Measurements from ENCODE around the gene EPHX1. TPM values are rescaled to one million over a fixed set of nuclear protein-coding genes. Genes with fewer than 3 reads are reported as not detected.

The EPHX1 gene
- total and polyA plus RNA-seq, 2 donors from 2014 or later, result 78.6 to 178 TPM

DNA sequence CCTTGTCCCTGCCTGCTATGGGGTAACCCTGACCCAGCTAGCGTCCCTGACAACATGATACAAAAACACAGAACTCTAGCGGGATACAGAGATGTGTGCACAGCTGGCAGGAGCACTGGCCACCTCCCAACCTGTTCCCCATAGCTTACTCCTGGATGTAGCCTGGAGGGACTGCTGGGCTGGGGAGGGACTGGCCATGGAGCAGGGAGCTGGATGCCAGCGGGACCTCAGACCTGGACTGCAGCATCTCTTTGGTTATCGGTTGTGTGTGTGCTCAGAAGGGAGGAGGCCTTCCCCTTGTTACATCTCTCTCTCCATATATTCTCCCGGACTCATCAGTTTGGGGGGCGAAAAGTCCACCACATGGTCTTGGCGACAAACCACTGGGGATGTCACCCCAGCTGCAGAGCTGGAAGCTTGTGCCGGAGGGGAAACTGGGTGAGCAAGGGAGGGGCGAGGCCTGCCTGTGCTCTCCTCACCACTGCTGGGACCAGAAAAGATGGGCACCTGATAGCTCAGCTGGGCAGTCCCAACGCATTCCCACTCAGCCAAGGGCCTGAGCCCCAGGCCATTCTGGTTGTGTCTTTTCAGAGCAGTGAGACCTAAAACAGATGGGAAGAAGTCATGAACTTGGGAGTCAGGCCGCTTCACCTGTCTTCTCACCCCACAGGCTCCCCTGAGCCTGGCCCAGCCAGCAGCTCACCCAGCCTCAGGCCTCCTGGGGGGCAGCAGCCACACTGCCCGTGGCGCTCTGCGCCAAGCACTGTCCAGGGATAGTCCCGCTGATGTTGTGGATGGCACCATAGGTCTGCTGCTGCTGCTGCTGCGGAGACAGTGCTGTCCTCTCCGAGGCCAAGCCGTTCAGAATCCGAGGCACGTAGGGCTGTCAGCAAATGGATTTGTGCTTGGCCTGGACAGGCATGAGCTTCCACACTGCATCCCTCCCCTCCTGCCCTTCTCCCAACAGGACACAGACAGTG, 36.7 kb downstream of the EPHX1 start:
- Histone ChIP-seq H3K27ac (ENCODE audit: low read depth in 2 of 2, low read length in 2 of 2) (no peak overlapping the region), H3K9me3 (ENCODE audit: control insufficient read depth in 2 of 3, insufficient read depth in 1 of 3, low read length in 3 of 3) (no peaks in the 10 kb centered on the region), H3K4me1 (ENCODE audit: control insufficient read depth in 2 of 3, insufficient read depth in 2 of 3, low read depth in 1 of 3, low read length in 3 of 3) (no peaks in the 10 kb centered on the region)

DNA sequence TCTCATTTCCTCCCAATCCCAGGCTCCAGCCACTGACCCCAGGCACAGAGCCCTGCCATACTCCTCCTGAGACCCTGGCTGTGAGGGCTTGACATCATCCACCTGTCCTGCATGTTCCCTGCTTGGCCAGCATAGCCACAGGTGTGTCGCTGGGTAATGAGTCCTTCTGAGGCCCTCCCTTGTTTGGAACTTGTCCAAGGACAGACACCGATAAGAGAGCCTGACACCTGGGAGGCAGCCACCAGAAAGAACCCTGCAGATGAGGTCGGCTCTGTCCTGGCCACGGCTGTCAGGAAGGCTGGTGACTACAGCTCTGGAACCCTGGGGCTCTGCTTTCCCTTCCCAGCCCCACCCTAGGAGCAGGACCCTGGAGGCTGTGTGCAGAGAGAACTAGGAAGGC, 37.7 kb downstream of the EPHX1 start:
- TF ChIP-seq, protein P1, sequence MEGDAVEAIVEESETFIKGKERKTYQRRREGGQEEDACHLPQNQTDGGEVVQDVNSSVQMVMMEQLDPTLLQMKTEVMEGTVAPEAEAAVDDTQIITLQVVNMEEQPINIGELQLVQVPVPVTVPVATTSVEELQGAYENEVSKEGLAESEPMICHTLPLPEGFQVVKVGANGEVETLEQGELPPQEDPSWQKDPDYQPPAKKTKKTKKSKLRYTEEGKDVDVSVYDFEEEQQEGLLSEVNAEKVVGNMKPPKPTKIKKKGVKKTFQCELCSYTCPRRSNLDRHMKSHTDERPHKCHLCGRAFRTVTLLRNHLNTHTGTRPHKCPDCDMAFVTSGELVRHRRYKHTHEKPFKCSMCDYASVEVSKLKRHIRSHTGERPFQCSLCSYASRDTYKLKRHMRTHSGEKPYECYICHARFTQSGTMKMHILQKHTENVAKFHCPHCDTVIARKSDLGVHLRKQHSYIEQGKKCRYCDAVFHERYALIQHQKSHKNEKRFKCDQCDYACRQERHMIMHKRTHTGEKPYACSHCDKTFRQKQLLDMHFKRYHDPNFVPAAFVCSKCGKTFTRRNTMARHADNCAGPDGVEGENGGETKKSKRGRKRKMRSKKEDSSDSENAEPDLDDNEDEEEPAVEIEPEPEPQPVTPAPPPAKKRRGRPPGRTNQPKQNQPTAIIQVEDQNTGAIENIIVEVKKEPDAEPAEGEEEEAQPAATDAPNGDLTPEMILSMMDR (IDR thresholded peaks at IDR 0.05; ENCODE audit: borderline replicate concordance, extremely low read depth, insufficient read depth), result no peak
- Histone ChIP-seq H3K27me3 (ENCODE audit: control insufficient read depth, insufficient read depth, low read length) (no peaks in the 10 kb centered on the region), H3K4me1 (ENCODE audit: control insufficient read depth in 2 of 3, insufficient read depth in 2 of 3, low read depth in 1 of 3, low read length in 3 of 3) (peaks cover 0 to 3% (median 0%) of the 10 kb centered on the region in 3 donors), H3K9me3 (ENCODE audit: control insufficient read depth in 2 of 3, insufficient read depth in 1 of 3, low read length in 3 of 3) (no peaks in the 10 kb centered on the region), H3K4me3 (ENCODE audit: low read length in 3 of 3) (no peak overlapping the region), H3K9ac (ENCODE audit: low read length in 3 of 3) (no peak overlapping the region), H3K36me3 (ENCODE audit: control insufficient read depth in 2 of 3, insufficient read depth in 3 of 3, low read length in 3 of 3) (peaks cover 2 to 39% (median 11%) of the 10 kb centered on the region in 3 donors), H3K27ac (ENCODE audit: low read depth in 2 of 2, low read length in 2 of 2) (no peak overlapping the region)
- DNase-seq, result peak in 1 of 5 donors; percentile 30
- intact Hi-C loops (cut with DNase I), result no loop called here
- FAIRE-seq, result no peak

More for the DNA sequence above, 36.7 kb downstream of the EPHX1 start:
- DNase-seq, result peak in 1 of 5 donors; percentile 46
- H3K36me3 ChIP-seq (ENCODE audit: control insufficient read depth in 2 of 3, insufficient read depth in 3 of 3, low read length in 3 of 3), result peaks cover 0 to 33% (median 8%) of the 10 kb centered on the region in 3 donors
- H3K4me3 ChIP-seq (ENCODE audit: low read length in 3 of 3), result no peak overlapping the region
- TF ChIP-seq, protein P1 (IDR thresholded peaks at IDR 0.05; ENCODE audit: borderline replicate concordance, extremely low read depth, insufficient read depth), result no peak
- intact Hi-C loops (cut with DNase I), result no loop called here
- no peak for FAIRE-seq
- H3K27me3 ChIP-seq (ENCODE audit: control insufficient read depth, insufficient read depth, low read length), result no peaks in the 10 kb centered on the region
- H3K9ac ChIP-seq (ENCODE audit: low read length in 3 of 3), result no peak overlapping the region

DNA sequence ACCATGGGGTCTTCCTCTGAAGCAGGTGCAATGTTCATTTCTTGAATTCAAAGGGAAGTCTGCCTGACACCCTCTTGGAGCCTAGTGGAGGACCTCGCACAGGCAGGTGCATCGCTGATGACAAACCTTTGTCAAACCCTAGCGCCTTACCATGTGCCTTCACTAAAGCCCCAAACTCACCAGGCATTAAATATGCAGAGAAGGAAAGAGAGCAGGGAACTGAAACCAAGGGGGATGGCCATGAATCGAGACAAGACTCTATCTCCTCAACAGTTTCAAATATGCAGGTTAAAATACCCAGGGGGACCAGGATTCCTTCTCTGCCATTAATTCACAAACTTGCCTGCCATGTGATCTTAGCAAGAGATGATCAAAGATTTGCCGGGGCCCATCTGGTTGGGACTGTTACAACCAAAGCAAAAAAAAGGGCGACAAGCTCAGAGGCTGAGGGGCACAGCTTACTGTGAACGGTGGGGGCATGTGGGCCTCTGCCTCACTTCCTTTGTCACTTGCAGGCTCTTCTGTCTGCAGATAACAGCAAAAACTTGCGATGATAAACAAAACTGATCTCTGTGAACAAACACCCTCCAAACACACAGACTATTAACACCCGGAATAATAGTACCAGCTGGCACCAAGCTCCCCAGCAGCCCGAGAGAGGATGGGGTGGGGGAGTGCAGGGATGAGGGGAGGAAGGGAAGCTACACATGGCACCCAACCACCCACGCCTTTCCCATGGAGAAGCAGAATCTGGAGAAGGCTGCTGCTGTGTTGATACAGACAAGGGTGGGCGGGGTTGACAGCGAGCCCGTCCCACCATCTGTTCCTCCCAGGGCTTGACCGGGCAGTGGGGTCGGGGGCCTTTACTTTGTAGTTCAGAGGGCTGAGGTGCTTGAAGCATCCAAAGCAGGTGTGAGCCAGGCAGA, 38.4 kb downstream of the EPHX1 start:
- no peak overlapping the region for H3K4me3 ChIP-seq (ENCODE audit: low read length in 3 of 3)
- H3K9me3 ChIP-seq (ENCODE audit: control insufficient read depth in 2 of 3, insufficient read depth in 1 of 3, low read length in 3 of 3), result no peaks in the 10 kb centered on the region
- TF ChIP-seq, protein P1 (IDR thresholded peaks at IDR 0.05; ENCODE audit: borderline replicate concordance, extremely low read depth, insufficient read depth), result no peak
- peaks cover 2 to 40% (median 13%) of the 10 kb centered on the region in 3 donors for H3K36me3 ChIP-seq (ENCODE audit: control insufficient read depth in 2 of 3, insufficient read depth in 3 of 3, low read length in 3 of 3)
- no peak overlapping the region for H3K9ac ChIP-seq (ENCODE audit: low read length in 3 of 3)
- intact Hi-C loops (cut with DNase I), result no loop called here
- FAIRE-seq (no peak), DNase-seq (peak in 4 of 5 donors; percentile 53 to 76 (median 66))
- H3K27me3 ChIP-seq (ENCODE audit: control insufficient read depth, insufficient read depth, low read length), result no peaks in the 10 kb centered on the region
- peaks cover 0 to 4% (median 0%) of the 10 kb centered on the region in 3 donors for H3K4me1 ChIP-seq (ENCODE audit: control insufficient read depth in 2 of 3, insufficient read depth in 2 of 3, low read depth in 1 of 3, low read length in 3 of 3)
- no peak overlapping the region for H3K27ac ChIP-seq (ENCODE audit: low read depth in 2 of 2, low read length in 2 of 2)

All from kidney (tissue), 14 donors.